ENCODE measurements around the gene MGMT. TPM values are rescaled to one million over a fixed set of nuclear protein-coding genes. Genes with fewer than 3 reads are reported as not detected.

Gene MGMT
- total RNA-seq, 2 experiments from 2014 or later = 9.0 to 9.6 TPM

GRCh38 chr10:129442866-129443265 lies 24.2 kb upstream of the MGMT start:
- DNase-seq (no peak), ATAC-seq (ENCODE audit: poor library complexity) (no peak)
- H3K27ac Mint-ChIP-seq = no peak overlapping the region
- no peaks in the 10 kb centered on the region for H3K9me3 Mint-ChIP-seq
- intact Hi-C loops (cut with DNase I, micrococcal nuclease) = no loop called here
- CTCF ChIA-PET = no interaction called here
- no peak overlapping the region for H3K4me3 Mint-ChIP-seq
- no peaks in the 10 kb centered on the region for H3K36me3 Mint-ChIP-seq (ENCODE audit: low read depth)
- TF ChIP-seq CTCF (IDR thresholded peaks at IDR 0.05) = no peak
- Histone ChIP-seq H3K36me3 (ENCODE audit: insufficient read depth, low read length) (no peaks in the 10 kb centered on the region), H3K27me3 (ENCODE audit: control insufficient read depth in 1 of 2, insufficient read depth in 2 of 2, low read length in 2 of 2) (peaks cover 0 to 4% of the 10 kb centered on the region in 2 experiments), H3K4me3 (ENCODE audit: low read length) (no peak overlapping the region), H3K27ac (ENCODE audit: low read depth in 1 of 2, low read length in 2 of 2) (no peak overlapping the region), H3K4me1 (ENCODE audit: insufficient read depth, low read length) (no peaks in the 10 kb centered on the region), H3K9me3 (ENCODE audit: control insufficient read depth in 1 of 2, insufficient read depth in 1 of 2, low read length in 2 of 2) (no peaks in the 10 kb centered on the region)
- POLR2A ChIA-PET = no interaction called here
- H3K27me3 Mint-ChIP-seq = peaks cover 19% of the 10 kb centered on the region
- H3K4me1 Mint-ChIP-seq (ENCODE audit: low read depth) = no peaks in the 10 kb centered on the region

GRCh38 chr10:129444359-129444758 lies 22.7 kb upstream of the MGMT start:
- H3K4me3 ChIP-seq (ENCODE audit: low read length) = no peak overlapping the region
- Mint-ChIP-seq H3K36me3 (ENCODE audit: low read depth) (no peaks in the 10 kb centered on the region), H3K4me3 (no peak overlapping the region), H3K4me1 (ENCODE audit: low read depth) (no peaks in the 10 kb centered on the region), H3K27me3 (peaks cover 19% of the 10 kb centered on the region), H3K27ac (no peak overlapping the region), H3K9me3 (no peaks in the 10 kb centered on the region)
- no peaks in the 10 kb centered on the region for H3K9me3 ChIP-seq (ENCODE audit: control insufficient read depth in 1 of 2, insufficient read depth in 1 of 2, low read length in 2 of 2)
- ChIA-PET POLR2A (no interaction called here), CTCF (no interaction called here)
- intact Hi-C loops (cut with DNase I, micrococcal nuclease) = no loop called here
- H3K36me3 ChIP-seq (ENCODE audit: insufficient read depth, low read length) = no peaks in the 10 kb centered on the region
- no peak for ATAC-seq (ENCODE audit: poor library complexity)
- TF ChIP-seq CTCF (IDR thresholded peaks at IDR 0.05) = no peak
- no peaks in the 10 kb centered on the region for H3K4me1 ChIP-seq (ENCODE audit: insufficient read depth, low read length)
- no peak for DNase-seq
- H3K27ac ChIP-seq (ENCODE audit: low read depth in 1 of 2, low read length in 2 of 2) = no peak overlapping the region
- peaks cover 0 to 4% of the 10 kb centered on the region in 2 experiments for H3K27me3 ChIP-seq (ENCODE audit: control insufficient read depth in 1 of 2, insufficient read depth in 2 of 2, low read length in 2 of 2)

GRCh38 chr10:129445436-129446182 lies 21.4 kb upstream of the MGMT start:
- H3K27me3 Mint-ChIP-seq = peaks cover 20% of the 10 kb centered on the region
- Histone ChIP-seq H3K36me3 (ENCODE audit: insufficient read depth, low read length) (no peaks in the 10 kb centered on the region), H3K4me3 (ENCODE audit: low read length) (no peak overlapping the region), H3K27me3 (ENCODE audit: control insufficient read depth in 1 of 2, insufficient read depth in 2 of 2, low read length in 2 of 2) (peaks cover 0 to 4% of the 10 kb centered on the region in 2 experiments), H3K9me3 (ENCODE audit: control insufficient read depth in 1 of 2, insufficient read depth in 1 of 2, low read length in 2 of 2) (no peaks in the 10 kb centered on the region), H3K27ac (ENCODE audit: low read depth in 1 of 2, low read length in 2 of 2) (no peak overlapping the region), H3K4me1 (ENCODE audit: insufficient read depth, low read length) (no peaks in the 10 kb centered on the region)
- H3K4me3 Mint-ChIP-seq = no peak overlapping the region
- ChIA-PET CTCF (no interaction called here), POLR2A (no interaction called here)
- no peak overlapping the region for H3K27ac Mint-ChIP-seq
- H3K36me3 Mint-ChIP-seq (ENCODE audit: low read depth) = no peaks in the 10 kb centered on the region
- H3K9me3 Mint-ChIP-seq = no peaks in the 10 kb centered on the region
- no peaks in the 10 kb centered on the region for H3K4me1 Mint-ChIP-seq (ENCODE audit: low read depth)
- DNase-seq (no peak), ATAC-seq (ENCODE audit: poor library complexity) (no peak)
- intact Hi-C loops (cut with DNase I, micrococcal nuclease) = no loop called here
- TF ChIP-seq CTCF (IDR thresholded peaks at IDR 0.05) = no peak
